ENCODE results near the gene CDH2. TPM values are rescaled to one million over a fixed set of nuclear protein-coding genes. Genes with fewer than 3 reads are reported as not detected.

The CDH2 gene
- total RNA-seq, 1 donor: 75.6 TPM

GRCh38 chr18:28125051-28125450 lies 51.9 kb downstream of the CDH2 start:
- Histone ChIP-seq H3K36me3 (ENCODE audit: insufficient read depth, low read length) (no peaks in the 10 kb centered on the region), H3K4me2 (ENCODE audit: insufficient read depth, low read length) (no peak overlapping the region), H3K4me1 (ENCODE audit: insufficient read depth, low read length) (peaks cover 44% of the 10 kb centered on the region), H3K79me2 (ENCODE audit: insufficient read depth, low read length) (peaks cover 85% of the 10 kb centered on the region), H3K4me3 (ENCODE audit: insufficient read depth, low read length) (no peak overlapping the region), H3K27ac (ENCODE audit: low read depth, low read length) (no peak overlapping the region), H3K9me3 (ENCODE audit: low read depth, low read length) (no peaks in the 10 kb centered on the region), H2AFZ (ENCODE audit: low read length) (no peak overlapping the region), H4K20me1 (ENCODE audit: insufficient read depth, low read length) (no peaks in the 10 kb centered on the region), H3K27me3 (ENCODE audit: insufficient read depth, low read length) (no peaks in the 10 kb centered on the region)
- DNase-seq (ENCODE audit: insufficient read length, low spot score, missing footprints): no peak
- TF ChIP-seq CTCF (IDR thresholded peaks at IDR 0.05; ENCODE audit: extremely low read depth, low read depth, low read length): no peak

GRCh38 chr18:28124131-28125029 lies 52.5 kb downstream of the CDH2 start:
- H3K27ac ChIP-seq (ENCODE audit: low read depth, low read length): peak overlapping the region; percentile 35
- no peaks in the 10 kb centered on the region for H3K36me3 ChIP-seq (ENCODE audit: insufficient read depth, low read length)
- peak overlapping the region; percentile 80 for H3K4me2 ChIP-seq (ENCODE audit: insufficient read depth, low read length)
- H3K4me1 ChIP-seq (ENCODE audit: insufficient read depth, low read length): peaks cover 50% of the 10 kb centered on the region
- peak overlapping the region; percentile 45 for H2AFZ ChIP-seq (ENCODE audit: low read length)
- H4K20me1 ChIP-seq (ENCODE audit: insufficient read depth, low read length): no peaks in the 10 kb centered on the region
- peaks cover 86% of the 10 kb centered on the region for H3K79me2 ChIP-seq (ENCODE audit: insufficient read depth, low read length)
- no peaks in the 10 kb centered on the region for H3K9me3 ChIP-seq (ENCODE audit: low read depth, low read length)
- no peaks in the 10 kb centered on the region for H3K27me3 ChIP-seq (ENCODE audit: insufficient read depth, low read length)
- DNase-seq (ENCODE audit: insufficient read length, low spot score, missing footprints): no peak
- no peak overlapping the region for H3K4me3 ChIP-seq (ENCODE audit: insufficient read depth, low read length)
- no peak for TF ChIP-seq CTCF (IDR thresholded peaks at IDR 0.05; ENCODE audit: extremely low read depth, low read depth, low read length)

- no peak for DNase-seq (ENCODE audit: insufficient read length, low spot score, missing footprints)
- Histone ChIP-seq H3K4me2 (ENCODE audit: insufficient read depth, low read length) (peak overlapping the region; percentile 80), H3K79me2 (ENCODE audit: insufficient read depth, low read length) (peaks cover 86% of the 10 kb centered on the region), H3K36me3 (ENCODE audit: insufficient read depth, low read length) (no peaks in the 10 kb centered on the region), H3K4me1 (ENCODE audit: insufficient read depth, low read length) (peaks cover 53% of the 10 kb centered on the region), H3K9me3 (ENCODE audit: low read depth, low read length) (no peaks in the 10 kb centered on the region), H3K27me3 (ENCODE audit: insufficient read depth, low read length) (no peaks in the 10 kb centered on the region), H3K4me3 (ENCODE audit: insufficient read depth, low read length) (peak overlapping the region; percentile 44), H3K27ac (ENCODE audit: low read depth, low read length) (peak overlapping the region; percentile 35), H2AFZ (ENCODE audit: low read length) (no peak overlapping the region), H4K20me1 (ENCODE audit: insufficient read depth, low read length) (no peaks in the 10 kb centered on the region)
- TF ChIP-seq CTCF (IDR thresholded peaks at IDR 0.05; ENCODE audit: extremely low read depth, low read depth, low read length): no peak
Observed at GRCh38 chr18:28123401-28124030, 53.4 kb downstream of the CDH2 start.
